ENCODE data around the gene LCE1C. TPM values are rescaled to one million over a fixed set of nuclear protein-coding genes. Genes with fewer than 3 reads are reported as not detected.

The LCE1C gene
- polyA plus RNA-seq, result not detected in 2 replicates

GRCh38 chr1:152806576-152806975 is at the start of gene LCE1C:
Gene LCE1C (minus strand): TSS chr1:152806651. CDS start chr1:152805478, 1,173 bp downstream.

GRCh38 chr1:152842556-152842955 is 36.1 kb upstream of the LCE1C start, which contains the start of gene LCE6A:
Gene LCE6A (plus strand): TSS chr1:152842856. CDS start chr1:152843521, 665 bp downstream.

GRCh38 chr1:152827173-152827572 is 20.7 kb upstream of the LCE1C start, which contains the start of gene LCE1A:
Gene LCE1A (plus strand): TSS chr1:152827473. CDS start chr1:152827473, 0 bp downstream.

GRCh38 chr1:152811671-152812070 is 5.2 kb upstream of the LCE1C start, which contains the start of gene LCE1B:
Gene LCE1B (plus strand): TSS chr1:152811971. CDS start chr1:152812447, 476 bp downstream.

GRCh38 chr1:152796421-152796820 is 10.0 kb downstream of the LCE1C start, which contains the start of gene LCE1D:
Gene LCE1D (plus strand): TSS chr1:152796721. CDS start chr1:152797795, 1,074 bp downstream.

GRCh38 chr1:152786077-152786476 is 20.4 kb downstream of the LCE1C start, which contains the start of gene LCE1E:
Gene LCE1E (plus strand): TSS chr1:152786257. CDS start chr1:152787300, 1,043 bp downstream.

GRCh38 chr1:152774875-152775274 is 31.6 kb downstream of the LCE1C start, which contains the start of gene LCE1F:
Gene LCE1F (plus strand): TSS chr1:152775140. CDS start chr1:152776372, 1,232 bp downstream.

GRCh38 chr1:152757747-152758146 is 48.7 kb downstream of the LCE1C start, which contains the start of gene KPRP:
Gene KPRP (plus strand): TSS chr1:152758025. CDS start chr1:152759589, 1,564 bp downstream.

Other genes with a start within 250 kb of the LCE1C start
- not detected in 2 replicates for gene LCE3E, start 239.9 kb downstream of the LCE1C start, polyA plus RNA-seq
- not detected in 2 replicates for gene LCE3D, start 226.1 kb downstream of the LCE1C start, polyA plus RNA-seq
- gene LCE3C, start 206.4 kb downstream of the LCE1C start, polyA plus RNA-seq, result not detected in 2 replicates
- not detected in 2 replicates for gene LCE3B, start 192.8 kb downstream of the LCE1C start, polyA plus RNA-seq
- gene LCE3A, start 183.5 kb downstream of the LCE1C start, polyA plus RNA-seq, result not detected in 2 replicates
- not detected in 2 replicates for gene LCE2D, start 143.3 kb downstream of the LCE1C start, polyA plus RNA-seq
- not detected in 2 replicates for gene LCE2C, start 131.4 kb downstream of the LCE1C start, polyA plus RNA-seq
- gene LCE2B, start 120.5 kb downstream of the LCE1C start, polyA plus RNA-seq, result not detected in 2 replicates
- gene LCE2A, start 108.3 kb downstream of the LCE1C start, polyA plus RNA-seq, result not detected in 2 replicates
- gene LCE4A, start 98.5 kb downstream of the LCE1C start, polyA plus RNA-seq, result not detected in 2 replicates
- gene KPRP, start 48.6 kb downstream of the LCE1C start, polyA plus RNA-seq, result not detected in 2 replicates
- gene LCE1F, start 31.5 kb downstream of the LCE1C start, polyA plus RNA-seq, result not detected in 2 replicates
- not detected in 2 replicates for gene LCE1E, start 20.4 kb downstream of the LCE1C start, polyA plus RNA-seq
- gene LCE1D, start 9.9 kb downstream of the LCE1C start, polyA plus RNA-seq, result not detected in 2 replicates
- not detected in 2 replicates for gene LCE1B, start 5.3 kb upstream of the LCE1C start, polyA plus RNA-seq
- not detected in 2 replicates for gene LCE1A, start 20.8 kb upstream of the LCE1C start, polyA plus RNA-seq
- not detected in 2 replicates for gene LCE6A, start 36.2 kb upstream of the LCE1C start, polyA plus RNA-seq
- not detected in 2 replicates for gene LCE7A, start 53.3 kb upstream of the LCE1C start, polyA plus RNA-seq
- gene SMCP, start 71.7 kb upstream of the LCE1C start, polyA plus RNA-seq, result not detected in 2 replicates
- gene IVL, start 101.9 kb upstream of the LCE1C start, polyA plus RNA-seq, result not detected in 2 replicates
- not detected in 2 replicates for gene SPRR5, start 140.6 kb upstream of the LCE1C start, polyA plus RNA-seq
- gene SPRR4, start 164.0 kb upstream of the LCE1C start, polyA plus RNA-seq, result not detected in 2 replicates
- 1.3 TPM in 1 of 2 replicates, not detected in the other for gene SPRR1A, start 177.4 kb upstream of the LCE1C start, polyA plus RNA-seq
- gene SPRR3, start 195.1 kb upstream of the LCE1C start, polyA plus RNA-seq, result not detected in 2 replicates
- gene SPRR1B, start 224.6 kb upstream of the LCE1C start, polyA plus RNA-seq, result not detected in 2 replicates
- gene SPRR2D, start 234.5 kb upstream of the LCE1C start, polyA plus RNA-seq, result not detected in 2 replicates